Mucosa of rectum (tissue), 2 donors: ENCODE measurements around the gene GPRC5C.

Source experiments
- H3K27ac ChIP-seq, 2 donors: one replicate each; pipeline ENCODE4 v1.7.0; 2013; ENCODE audit warnings: inconsistent platforms in 2 of 2, low read depth in 2 of 2, low read length in 2 of 2
- H3K27me3 ChIP-seq, 2 donors: one replicate each; pipeline ENCODE4 v1.7.0; 2013; ENCODE audit warnings: low read length in 2 of 2; ENCODE audit not compliant: control insufficient read depth in 2 of 2, insufficient read depth in 2 of 2
- H3K36me3 ChIP-seq, 2 donors: one replicate each; pipeline ENCODE4 v1.7.0; 2013; ENCODE audit warnings: low read length in 2 of 2; ENCODE audit not compliant: control insufficient read depth in 2 of 2, insufficient read depth in 2 of 2
- H3K4me1 ChIP-seq, 2 donors: one replicate each; pipeline ENCODE4 v1.7.0; 2013; ENCODE audit warnings: low read length in 2 of 2, mild to moderate bottlenecking in 1 of 2; ENCODE audit not compliant: control insufficient read depth in 2 of 2, insufficient read depth in 2 of 2
- H3K4me3 ChIP-seq, 2 donors: one replicate each; pipeline ENCODE4 v1.7.0; 2013; ENCODE audit warnings: low read length in 2 of 2
- H3K9ac ChIP-seq, 2 donors: one replicate each; pipeline ENCODE4 v1.7.0; 2013; ENCODE audit warnings: low read length in 2 of 2, low read depth in 1 of 2, mild to moderate bottlenecking in 1 of 2
- H3K9me3 ChIP-seq, 2 donors: one replicate each; pipeline ENCODE4 v1.7.0; 2013; ENCODE audit warnings: low read length in 2 of 2; ENCODE audit not compliant: control insufficient read depth in 2 of 2
- donor health status: healthy.
- donor health status: Normal muscosa, but diverticular disease.

Gene GPRC5C

GRCh38 chr17:74431568-74432423 is at the start of gene GPRC5C:
GPRC5C (plus strand) TSS chr17:74432088; CDS start chr17:74439777, 7,689 bp downstream.
- H3K27me3 ChIP-seq: no peaks in the 10 kb centered on the region
- peaks cover 44 to 57% of the 10 kb centered on the region in 2 donors for H3K4me1 ChIP-seq
- peak within 1 kb of the TSS; percentile 94 to 97 for H3K9ac ChIP-seq
- no peaks in the 10 kb centered on the region for H3K9me3 ChIP-seq
- no peaks in the 10 kb centered on the region for H3K36me3 ChIP-seq
- H3K4me3 ChIP-seq: peak within 1 kb of the TSS; percentile 81 to 85
- H3K27ac ChIP-seq: peak within 1 kb of the TSS; percentile 99

GRCh38 chr17:74383141-74383540 is 48.7 kb upstream of the GPRC5C start:
- H3K27me3 ChIP-seq: no peaks in the 10 kb centered on the region
- H3K4me3 ChIP-seq: no peak overlapping the region
- no peaks in the 10 kb centered on the region for H3K9me3 ChIP-seq
- H3K4me1 ChIP-seq: peaks cover 30 to 34% of the 10 kb centered on the region in 2 donors
- H3K9ac ChIP-seq: no peak overlapping the region
- H3K27ac ChIP-seq: no peak overlapping the region
- no peaks in the 10 kb centered on the region for H3K36me3 ChIP-seq

- Histone ChIP-seq H3K4me1 (peaks cover 20 to 24% of the 10 kb centered on the region in 2 donors), H3K36me3 (no peaks in the 10 kb centered on the region), H3K9me3 (no peaks in the 10 kb centered on the region), H3K27ac (no peak overlapping the region), H3K9ac (no peak overlapping the region), H3K4me3 (no peak overlapping the region), H3K27me3 (no peaks in the 10 kb centered on the region)
Measured at GRCh38 chr17:74385201-74385600, 46.7 kb upstream of the GPRC5C start.

- H3K36me3 ChIP-seq: no peaks in the 10 kb centered on the region
- no peak overlapping the region for H3K9ac ChIP-seq
- H3K4me3 ChIP-seq: no peak overlapping the region
- no peak overlapping the region for H3K27ac ChIP-seq
- no peaks in the 10 kb centered on the region for H3K27me3 ChIP-seq
- H3K9me3 ChIP-seq: no peaks in the 10 kb centered on the region
- H3K4me1 ChIP-seq: peaks cover 8 to 13% of the 10 kb centered on the region in 2 donors
Measured at GRCh38 chr17:74386386-74386785, 45.5 kb upstream of the GPRC5C start.

- no peaks in the 10 kb centered on the region for H3K36me3 ChIP-seq
- no peaks in the 10 kb centered on the region for H3K27me3 ChIP-seq
- peaks cover 8 to 10% of the 10 kb centered on the region in 2 donors for H3K4me1 ChIP-seq
- H3K9ac ChIP-seq: peak overlapping the region in 1 of 2 donors; percentile 17
- H3K27ac ChIP-seq: peak overlapping the region in 1 of 2 donors; percentile 11
- no peaks in the 10 kb centered on the region for H3K9me3 ChIP-seq
- H3K4me3 ChIP-seq: no peak overlapping the region
Measured at GRCh38 chr17:74387365-74388218, 44.3 kb upstream of the GPRC5C start.

GRCh38 chr17:74389084-74389753 is 42.7 kb upstream of the GPRC5C start:
- H3K9me3 ChIP-seq: no peaks in the 10 kb centered on the region
- no peak overlapping the region for H3K9ac ChIP-seq
- no peaks in the 10 kb centered on the region for H3K36me3 ChIP-seq
- H3K27me3 ChIP-seq: no peaks in the 10 kb centered on the region
- no peak overlapping the region for H3K4me3 ChIP-seq
- H3K27ac ChIP-seq: no peak overlapping the region
- peaks cover 8 to 10% of the 10 kb centered on the region in 2 donors for H3K4me1 ChIP-seq

- peaks cover 8 to 16% of the 10 kb centered on the region in 2 donors for H3K4me1 ChIP-seq
- H3K27me3 ChIP-seq: no peaks in the 10 kb centered on the region
- H3K4me3 ChIP-seq: no peak overlapping the region
- no peak overlapping the region for H3K9ac ChIP-seq
- H3K27ac ChIP-seq: no peak overlapping the region
- H3K9me3 ChIP-seq: no peaks in the 10 kb centered on the region
- H3K36me3 ChIP-seq: no peaks in the 10 kb centered on the region
Measured at GRCh38 chr17:74389937-74390679, 41.8 kb upstream of the GPRC5C start.

- Histone ChIP-seq H3K4me1 (peaks cover 8 to 22% of the 10 kb centered on the region in 2 donors), H3K27me3 (no peaks in the 10 kb centered on the region), H3K36me3 (no peaks in the 10 kb centered on the region), H3K9me3 (no peaks in the 10 kb centered on the region), H3K4me3 (no peak overlapping the region), H3K27ac (no peak overlapping the region), H3K9ac (no peak overlapping the region)
Measured at GRCh38 chr17:74390680-74391653, 40.9 kb upstream of the GPRC5C start.
